GM12878 (cell line): ENCODE measurements around the gene DKK3. TPM values are rescaled to one million over a fixed set of nuclear protein-coding genes. Genes with fewer than 3 reads are reported as not detected.

Experiments
- E2F8 ChIP-seq: fragments of 450-650 bp; IDR thresholded peaks from 2 replicates; pipeline ENCODE4 v1.6.1; 2018; ENCODE audit warnings: mild to moderate bottlenecking, low read depth, moderate library complexity; ENCODE audit not compliant: partially characterized antibody
- KDM1A ChIP-seq: fragments of 200-600 bp; sonication (generic); IDR thresholded peaks from 2 replicates; pipeline ENCODE4 v1.6.1; 2016; ENCODE audit warnings: borderline replicate concordance
- PBX3 ChIP-seq: IDR thresholded peaks from 2 replicates; pipeline ENCODE4 v1.6.1; 2011; ENCODE audit warnings: mild to moderate bottlenecking, low read depth, low read length, moderate library complexity; ENCODE audit not compliant: insufficient replicate concordance
- SKIL ChIP-seq: fragments of 450-650 bp; IDR thresholded peaks from 2 replicates; pipeline ENCODE4 v1.6.1; 2017; ENCODE audit warnings: mild to moderate bottlenecking, low read depth, inconsistent platforms; ENCODE audit not compliant: poor library complexity, severe bottlenecking
- YY1 ChIP-seq: IDR thresholded peaks from 2 replicates; pipeline ENCODE4 v1.6.1; 2011; ENCODE audit warnings: low read depth, mild to moderate bottlenecking, low read length
- polyA plus RNA-seq, 11 experiments: library from polyadenylated mRNA; depleted of rRNA in 4 of 11; unstranded in 6 of 11; stranded (reverse) in 5 of 11; fragments of >200 nt; fragmentation: Nextera tagmentation in 4 of 11; fragmentation: Illumina TruSeq in 1 of 11; extraction: Ambion mirVana in 4 of 11; extraction: Trizol in 1 of 11; gene quantifications; 1 replicate in 1 of 11; 2 replicates in 10 of 11; pipeline versions ENCODE4 v1.2.1 to v1.2.3, GENCODE V29; 2011 to 2016; ENCODE audit warnings: inconsistent platforms in 2 of 11, missing spikeins in 2 of 11, low read depth in 1 of 11
- total RNA-seq, 4 experiments: library from RNA; depleted of rRNA in 3 of 4; stranded (reverse); fragments of >200 nt in 3 of 4; fragmentation: Illumina TruSeq in 1 of 4; extraction: Trizol in 1 of 4; gene quantifications; 2 replicates each; pipeline versions ENCODE4 v1.2.1 to v1.2.3, GENCODE V29; 2013 to 2021

Gene DKK3
- total and polyA plus RNA-seq, 10 of the 15 experiments (the other 5 are each of a cell fraction or from before 2014, with no cell fraction given): 0.07 to 0.16 (median 0.15) TPM; not detected in 7

GRCh38 chr11:11979488-11980117 is 28.8 kb downstream of the DKK3 start (continued):
- no peak for TF ChIP-seq E2F8
- no peak for TF ChIP-seq KDM1A
- no peak for TF ChIP-seq YY1
- no peak for TF ChIP-seq PBX3
- no peak for TF ChIP-seq SKIL
